ENCODE results near the gene MOGAT2. TPM values are rescaled to one million over a fixed set of nuclear protein-coding genes. Genes with fewer than 3 reads are reported as not detected.

The MOGAT2 gene
- total and polyA plus RNA-seq, 2 of the 13 experiments (the other 11 are each of a cell fraction or from before 2014, with no cell fraction given) = 27.2 to 27.8 TPM

GRCh38 chr11:75719340-75720239 is 2.0 kb downstream of the MOGAT2 start (continued):
- TF ChIP-seq FOXP4 (CRISPR knock-in tag; IDR thresholded peaks at IDR 0.05) (peak; percentile 45; the same call in 1 of the 2 replicates), ETV6 (CRISPR knock-in tag; conservative IDR thresholded peaks at IDR 0.05) (no peak), KDM1A (CRISPR knock-in tag; IDR thresholded peaks at IDR 0.05) (no peak), SRY (CRISPR knock-in tag; IDR thresholded peaks at IDR 0.05) (peak; percentile 32; the same call in 1 of the 2 replicates), SNAI1 (CRISPR knock-in tag; IDR thresholded peaks at IDR 0.05; ENCODE audit: borderline replicate concordance) (0 out of 2 replicates have a peak, but pooled peaks have one; percentile 14), UBTF (CRISPR knock-in tag; IDR thresholded peaks at IDR 0.05) (peak; percentile 81), HNF4A (CRISPR knock-in tag; IDR thresholded peaks at IDR 0.05) (peak; percentile 92), ZC3H13 (CRISPR knock-in tag; IDR thresholded peaks at IDR 0.05) (no peak), TERF1 (CRISPR knock-in tag; IDR thresholded peaks at IDR 0.05) (no peak), ZNF574 (CRISPR knock-in tag; IDR thresholded peaks at IDR 0.05) (peak; percentile 81), CENPBD1 (CRISPR knock-in tag; IDR thresholded peaks at IDR 0.05; ENCODE audit: borderline replicate concordance, low read depth) (no peak), ZNF224 (CRISPR knock-in tag; IDR thresholded peaks at IDR 0.05) (peak; percentile 73; the same call in 1 of the 2 replicates), SOX13 (IDR thresholded peaks at IDR 0.05) (no peak), SOX13 (CRISPR knock-in tag; conservative IDR thresholded peaks at IDR 0.05 in 1 of 2, IDR thresholded peaks at IDR 0.05 in 1 of 2) (peak in 1 of 2 experiments; percentile 33; a peak in 2 of 4 replicates), KAT7 (CRISPR knock-in tag; IDR thresholded peaks at IDR 0.05; ENCODE audit: borderline replicate concordance) (no peak; the same call in 1 of the 2 replicates), CREM (IDR thresholded peaks at IDR 0.05) (peak; percentile 42; the same call in 1 of the 2 replicates), CREM (CRISPR knock-in tag; IDR thresholded peaks at IDR 0.05) (no peak), ZNF552 (CRISPR knock-in tag; IDR thresholded peaks at IDR 0.05; ENCODE audit: borderline replicate concordance) (no peak), NR2C2 (CRISPR knock-in tag; IDR thresholded peaks at IDR 0.05; ENCODE audit: borderline replicate concordance) (peak; percentile 73), SMAD1 (CRISPR knock-in tag; IDR thresholded peaks at IDR 0.05; ENCODE audit: borderline replicate concordance, low read depth) (no peak; the same call in 1 of the 2 replicates)
